Germinal center (tissue), 1 donor: Measurements from ENCODE around the gene HPSE2.

Experiments
- DNase-seq: peaks from one replicate; pipeline ENCODE4 v3.0.0; 2012; ENCODE audit warnings: mixed read lengths, low spot score

The HPSE2 gene

DNA sequence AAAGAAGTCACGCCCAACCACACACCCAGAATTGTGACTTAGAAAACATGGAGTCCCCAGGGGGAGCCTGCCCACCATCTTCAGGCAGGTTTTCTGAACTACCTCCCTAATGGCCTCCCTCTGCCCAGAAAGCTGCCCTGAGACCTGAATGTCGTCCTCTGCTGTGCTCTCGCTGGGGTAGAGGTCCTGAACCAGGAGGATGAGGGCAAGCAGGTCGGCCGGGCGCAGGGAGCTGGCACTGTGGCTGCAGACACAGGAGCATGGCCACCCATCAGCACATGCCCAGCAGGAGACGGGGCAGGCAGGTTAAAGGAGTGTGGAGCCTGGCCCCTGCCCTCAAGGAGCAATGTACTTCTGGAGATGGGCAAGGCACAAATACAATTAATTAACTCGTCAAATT lies 805.2 kb downstream of the HPSE2 start:
- DNase-seq = no peak

DNA sequence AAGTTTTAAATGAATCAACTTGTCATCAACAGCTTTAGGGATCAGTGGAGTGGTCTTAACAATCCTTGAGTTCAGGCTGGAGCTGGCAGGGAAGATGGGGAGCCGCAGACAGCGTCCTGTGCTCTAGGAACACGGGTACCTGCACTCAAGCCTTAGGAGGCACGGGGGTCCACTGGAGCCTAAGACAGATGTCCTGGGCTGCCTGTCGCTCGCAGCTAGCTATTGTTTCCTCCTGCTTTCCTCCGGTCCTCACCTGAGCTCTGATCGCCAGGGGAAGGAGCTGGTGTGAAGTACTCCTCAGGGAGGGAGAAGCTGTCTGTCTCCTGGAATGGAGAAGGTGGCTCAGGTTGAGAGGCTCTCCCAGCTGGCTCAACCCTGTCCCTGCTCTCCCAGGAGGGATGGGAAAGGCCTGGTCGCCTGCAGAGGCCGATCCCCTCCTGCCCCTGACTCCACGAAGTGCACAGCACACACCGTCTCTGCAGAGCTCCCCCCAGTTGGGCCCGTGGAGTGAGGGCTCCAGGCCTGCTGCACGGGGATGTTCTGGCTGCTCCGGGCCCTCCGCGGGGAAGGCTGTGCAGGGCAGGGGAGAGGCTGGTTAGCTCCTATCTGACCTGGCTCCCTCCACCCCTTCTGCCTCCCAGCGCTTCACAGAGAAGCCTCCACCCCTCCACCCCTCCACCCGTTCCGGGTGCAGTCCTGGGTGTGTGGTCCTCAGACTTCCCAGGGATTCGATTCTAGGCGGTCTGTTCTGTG lies 806.2 kb downstream of the HPSE2 start:
- DNase-seq = no peak

DNA sequence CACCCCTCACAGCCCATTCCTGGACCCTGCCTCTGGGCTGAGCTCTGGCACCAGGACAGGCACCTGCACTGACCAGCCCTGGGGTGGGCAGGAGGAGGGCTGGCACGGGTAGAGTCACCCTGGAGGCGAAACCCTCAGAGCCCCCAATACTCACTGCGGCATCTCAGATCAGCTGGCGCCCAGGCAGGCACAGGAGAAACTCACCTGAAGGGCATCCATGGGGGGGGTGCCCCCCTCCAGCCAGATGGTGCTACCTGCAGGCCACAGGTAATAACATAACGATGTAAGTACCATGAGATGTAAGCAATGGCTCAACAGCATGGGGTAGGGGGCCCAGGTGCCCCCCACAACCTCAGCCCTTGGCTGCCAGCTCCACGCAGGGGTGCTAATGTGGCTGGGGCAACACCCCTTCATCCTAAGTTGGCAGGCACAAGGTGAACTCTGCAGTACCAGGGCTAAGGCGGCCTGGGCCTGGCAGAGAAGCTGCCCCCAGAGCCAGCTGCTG lies 808.6 kb downstream of the HPSE2 start:
- no peak for DNase-seq

DNA sequence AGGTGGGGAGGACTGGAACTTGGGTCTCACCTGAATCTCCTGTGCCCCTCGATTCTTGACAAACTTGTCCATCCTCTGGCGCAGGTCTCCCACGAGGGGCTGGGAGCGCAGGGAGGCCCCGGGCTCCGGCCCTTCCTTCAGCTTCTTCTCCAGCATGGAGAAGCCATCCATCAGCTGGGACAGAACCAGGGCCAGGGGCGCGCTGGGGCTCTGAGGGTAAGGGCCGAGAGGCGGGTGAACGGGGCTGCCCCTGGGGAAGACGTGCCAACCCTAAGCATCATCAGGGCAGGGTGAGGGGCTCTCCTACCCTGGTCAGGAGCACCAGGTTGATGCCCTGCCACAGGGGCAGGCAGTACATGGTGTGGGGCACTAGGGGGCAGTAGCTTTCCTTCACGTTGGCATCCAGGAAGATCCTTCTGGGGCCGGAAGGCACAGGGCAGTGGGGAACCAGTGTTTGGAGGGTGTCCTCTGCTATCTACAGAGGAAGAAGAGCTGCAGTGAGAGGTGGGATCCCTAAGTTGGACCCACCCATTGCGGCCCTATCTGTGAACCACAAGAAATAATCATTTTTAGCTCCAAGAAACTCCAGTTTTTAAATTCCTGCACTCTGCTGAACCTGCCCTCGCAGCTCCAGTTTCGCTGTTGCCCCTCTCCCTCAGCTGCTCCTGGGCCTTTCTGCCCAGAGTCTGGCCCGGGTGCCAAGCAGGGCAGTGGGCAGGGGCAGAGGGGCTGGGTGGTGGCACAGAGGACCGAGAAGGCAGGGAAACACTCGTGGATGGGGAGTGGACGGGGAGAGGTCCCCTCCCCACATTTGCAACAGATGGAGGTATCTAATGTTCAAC lies 809.9 kb downstream of the HPSE2 start:
- DNase-seq = peak; percentile 59

DNA sequence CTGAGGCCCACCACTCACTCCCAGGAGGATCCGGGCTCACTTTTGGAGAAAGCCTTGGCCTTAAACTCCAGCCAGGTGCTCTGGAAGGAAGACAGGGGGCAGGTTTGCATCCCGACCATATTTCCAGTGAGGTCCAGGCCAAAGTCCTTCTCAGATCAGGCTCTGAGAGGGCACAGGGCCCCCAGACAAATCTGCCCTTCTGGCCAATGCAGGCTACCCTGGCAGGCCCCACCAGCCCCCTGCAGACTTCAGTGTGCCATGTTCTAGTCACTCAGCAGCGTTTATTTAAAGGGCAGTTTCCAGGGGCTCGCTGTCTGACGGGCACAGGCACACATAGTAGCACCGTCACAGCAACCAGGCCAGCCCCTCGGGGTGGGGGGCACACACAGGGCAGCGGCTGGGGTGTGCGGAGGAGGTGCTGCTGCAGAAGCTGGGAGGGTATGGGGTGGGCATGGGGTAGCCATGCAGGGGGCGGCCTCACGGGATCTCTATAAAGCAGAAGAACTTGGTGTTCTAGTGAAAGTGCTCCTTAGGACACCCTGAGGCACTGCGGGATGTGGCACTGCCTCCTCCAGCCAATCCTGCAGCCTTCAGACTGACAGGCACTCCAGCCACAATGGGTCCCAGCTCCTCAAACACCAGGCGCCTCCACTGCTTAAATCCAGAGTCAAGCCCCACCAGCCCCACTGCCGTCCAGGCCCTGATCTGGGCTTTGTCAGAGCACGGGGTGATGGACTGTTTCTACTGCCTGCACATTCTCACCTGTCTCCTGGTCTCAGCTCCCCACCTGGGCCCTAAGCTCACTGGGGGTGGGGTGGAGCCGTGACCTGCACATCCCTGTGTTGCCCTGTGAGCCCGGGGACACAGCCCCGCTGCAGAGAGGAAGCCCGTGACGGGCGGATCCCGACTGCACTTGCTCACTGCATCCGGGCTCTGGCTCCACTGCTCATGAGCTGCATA lies 811.1 kb downstream of the HPSE2 start:
- DNase-seq = no peak

DNA sequence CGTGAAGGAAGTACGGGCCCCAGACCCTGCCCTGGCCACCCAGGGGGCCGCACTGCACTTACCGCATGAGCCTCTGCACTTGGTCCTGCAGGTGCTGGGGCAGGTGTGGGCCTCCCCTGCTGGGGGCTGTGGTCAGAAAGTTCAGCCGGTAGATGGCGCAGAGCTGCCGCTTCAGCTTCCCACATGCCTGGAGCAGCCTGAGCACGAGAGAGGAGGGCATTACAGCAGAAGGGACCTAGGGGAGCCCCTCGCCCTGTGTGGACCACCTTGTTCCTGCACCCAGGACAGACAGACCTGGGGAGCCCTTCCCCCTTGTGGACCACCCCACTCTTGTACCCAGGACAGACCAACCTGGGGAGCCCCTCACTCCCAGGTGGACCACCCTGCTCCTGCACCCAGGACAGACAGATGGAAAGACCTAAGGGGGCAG lies 811.9 kb downstream of the HPSE2 start:
- no peak for DNase-seq

DNA sequence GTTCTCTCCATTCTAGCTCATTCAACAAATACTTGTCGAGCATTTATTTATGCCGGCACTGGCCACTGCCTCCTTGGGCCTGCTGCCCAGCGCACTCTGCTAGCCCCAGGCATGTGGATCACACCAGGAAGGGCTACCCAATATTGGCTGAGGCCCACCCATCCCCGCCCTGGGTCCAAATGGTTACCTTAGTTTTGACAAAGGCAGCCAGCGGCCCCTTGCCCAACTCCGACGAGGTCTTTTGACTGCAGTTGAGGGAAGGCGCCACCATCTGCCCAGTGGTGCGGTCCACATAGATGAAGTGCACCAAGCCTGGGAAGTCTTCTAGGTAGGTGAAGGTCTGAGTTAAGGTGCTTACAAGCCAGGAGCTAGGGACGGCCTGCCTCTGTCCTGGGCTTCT lies 813.5 kb downstream of the HPSE2 start:
- no peak for DNase-seq

DNA sequence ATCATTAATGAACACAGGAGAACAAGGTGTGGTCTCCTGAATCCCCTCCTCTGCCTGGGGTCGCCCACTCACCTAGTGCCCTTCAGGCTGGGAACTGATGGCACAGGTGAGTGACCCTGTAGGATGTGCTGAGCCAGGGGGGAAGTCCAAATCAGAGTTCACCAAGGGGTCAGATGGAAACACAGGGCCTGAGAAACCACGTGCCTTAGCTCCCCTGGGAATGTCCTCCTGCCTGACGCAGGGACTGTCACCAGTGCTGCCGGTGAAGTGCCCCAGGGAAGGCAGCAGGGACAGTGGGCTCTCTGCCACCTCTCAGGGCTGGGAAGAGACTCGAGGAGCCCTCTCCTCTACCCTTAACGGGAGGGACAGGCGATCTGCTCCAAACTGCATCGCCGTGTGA lies 814.9 kb downstream of the HPSE2 start:
- DNase-seq = no peak

DNA sequence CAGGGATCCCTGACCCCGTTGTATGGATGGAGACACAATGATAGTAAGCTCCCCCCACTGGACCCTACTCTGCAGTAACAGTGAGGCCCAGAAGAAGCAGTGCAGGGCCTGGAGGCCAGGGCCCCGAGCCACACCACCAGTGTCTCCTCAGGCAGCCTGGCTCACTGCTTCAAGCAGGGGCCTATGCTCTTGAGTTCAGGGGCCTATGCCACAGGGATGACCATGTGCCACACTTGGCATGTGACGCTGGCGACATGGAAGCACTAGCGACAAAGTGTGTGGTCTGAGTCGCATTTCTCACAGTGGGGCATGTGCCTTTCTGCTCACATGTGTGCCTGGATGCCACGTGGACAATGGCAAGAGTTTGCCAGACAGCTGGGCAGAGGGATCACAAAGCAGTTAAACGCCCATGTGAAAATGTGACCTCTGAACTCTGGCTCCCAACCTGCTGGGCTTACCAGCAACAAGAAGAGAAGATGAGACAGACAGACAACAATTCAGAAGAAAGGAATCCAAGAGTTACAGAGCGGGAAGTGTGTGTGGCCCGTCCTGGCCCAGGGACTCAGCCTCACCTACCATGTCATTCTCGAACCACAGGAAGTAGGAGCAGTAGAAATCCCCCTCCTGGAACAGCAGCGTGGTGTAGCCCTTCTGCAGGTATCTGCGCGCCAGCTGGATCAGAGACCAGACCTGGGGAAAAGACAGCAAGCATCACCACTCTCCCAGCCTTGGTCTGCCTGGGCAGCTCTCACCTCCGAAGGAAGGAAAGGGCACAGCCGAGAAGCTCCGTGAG lies 816.0 kb downstream of the HPSE2 start:
- no peak for DNase-seq

DNA sequence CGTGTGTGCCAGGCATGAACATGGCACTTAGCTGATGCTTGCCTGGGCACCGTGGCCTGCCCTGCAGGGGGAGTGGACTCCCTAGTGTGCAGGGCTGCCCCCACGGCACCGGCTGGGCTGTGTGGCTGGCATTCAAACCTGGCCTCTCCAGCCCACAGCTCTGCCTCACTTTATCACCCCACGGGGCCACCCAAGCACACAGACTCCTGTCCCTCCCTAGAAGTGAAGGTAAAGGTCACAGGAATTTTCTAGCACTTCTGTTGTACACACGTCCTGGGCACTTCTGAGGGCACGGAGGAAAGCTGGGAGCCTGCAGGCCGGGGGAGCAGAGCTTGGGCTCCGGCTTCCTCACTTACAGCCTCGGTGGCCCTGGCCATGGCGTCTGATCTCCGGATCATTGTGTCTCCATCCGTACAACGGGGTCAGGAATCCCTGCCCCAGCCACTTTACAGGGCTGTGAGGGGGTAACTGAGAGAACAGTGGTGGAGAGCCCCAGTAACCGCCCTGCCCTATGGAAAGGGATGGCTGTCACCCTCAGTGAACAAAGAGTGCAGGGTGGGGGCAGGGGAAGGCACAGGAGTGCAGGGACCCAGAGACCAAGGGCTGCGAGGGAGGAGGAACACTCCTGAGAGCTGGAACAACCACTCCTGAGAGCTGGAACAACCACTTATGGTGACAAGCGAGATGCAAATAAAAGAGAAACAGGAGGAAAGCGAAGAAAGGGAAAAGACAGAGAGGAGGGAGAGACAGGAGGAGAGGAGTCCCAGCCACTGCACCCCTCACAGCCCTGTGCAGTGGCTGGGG lies 816.8 kb downstream of the HPSE2 start:
- DNase-seq = no peak

DNA sequence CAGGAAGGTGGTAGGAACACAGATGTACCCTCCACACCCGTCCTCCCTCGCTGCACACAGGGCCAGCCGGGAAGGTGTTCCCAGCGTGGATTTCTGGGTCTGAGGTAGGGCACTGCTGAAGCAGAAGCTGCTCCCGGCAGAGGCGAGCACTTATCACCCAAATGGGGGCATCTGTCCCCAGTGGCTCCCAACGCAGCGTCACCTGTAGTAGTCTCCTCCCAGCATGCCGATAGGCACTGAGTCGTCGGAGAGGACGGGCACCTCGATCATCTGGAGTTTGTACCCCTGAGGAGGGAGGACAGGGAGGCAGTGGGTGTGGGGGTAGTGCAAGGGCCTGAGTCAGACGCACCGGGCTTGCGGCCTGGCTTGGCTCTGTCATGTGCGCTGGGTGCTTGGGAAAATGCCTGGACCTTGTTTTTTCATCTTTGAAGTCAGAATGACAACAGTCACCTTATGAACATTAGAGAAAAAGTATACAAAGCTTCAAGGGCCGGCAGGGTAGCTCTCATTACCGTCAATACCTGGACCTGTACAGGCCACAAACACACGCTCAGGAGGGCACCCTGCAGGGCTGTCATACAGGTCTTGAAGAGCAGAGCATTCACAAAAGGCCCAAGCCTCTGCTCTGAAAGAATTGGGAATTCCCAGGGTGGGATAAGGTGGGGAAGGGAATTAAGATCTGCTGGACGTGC lies 817.5 kb downstream of the HPSE2 start:
- no peak for DNase-seq

DNA sequence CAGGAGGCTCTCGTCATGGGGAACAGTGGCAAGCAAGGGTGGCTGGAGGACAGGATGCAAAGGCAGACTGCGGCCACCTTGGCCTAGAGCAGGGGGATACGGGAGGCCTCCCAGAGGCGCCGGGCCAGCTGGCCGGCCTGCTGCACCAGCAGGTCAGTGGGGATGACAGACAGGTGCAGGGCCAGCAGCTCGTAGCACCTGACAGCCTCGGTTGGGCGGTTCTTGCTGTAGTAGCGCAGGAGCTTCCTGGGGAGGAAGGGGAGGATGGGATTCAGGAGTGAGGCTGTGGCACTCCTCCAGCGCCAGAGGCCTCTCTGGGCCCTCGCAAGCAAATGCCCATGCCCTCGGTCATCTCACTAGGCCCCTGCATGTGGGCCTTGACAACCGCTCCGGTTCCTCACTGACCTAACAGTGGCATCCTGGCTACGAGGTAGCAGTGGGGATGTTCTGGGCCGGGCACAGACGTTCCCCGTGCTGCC lies 818.1 kb downstream of the HPSE2 start:
- DNase-seq = no peak

DNA sequence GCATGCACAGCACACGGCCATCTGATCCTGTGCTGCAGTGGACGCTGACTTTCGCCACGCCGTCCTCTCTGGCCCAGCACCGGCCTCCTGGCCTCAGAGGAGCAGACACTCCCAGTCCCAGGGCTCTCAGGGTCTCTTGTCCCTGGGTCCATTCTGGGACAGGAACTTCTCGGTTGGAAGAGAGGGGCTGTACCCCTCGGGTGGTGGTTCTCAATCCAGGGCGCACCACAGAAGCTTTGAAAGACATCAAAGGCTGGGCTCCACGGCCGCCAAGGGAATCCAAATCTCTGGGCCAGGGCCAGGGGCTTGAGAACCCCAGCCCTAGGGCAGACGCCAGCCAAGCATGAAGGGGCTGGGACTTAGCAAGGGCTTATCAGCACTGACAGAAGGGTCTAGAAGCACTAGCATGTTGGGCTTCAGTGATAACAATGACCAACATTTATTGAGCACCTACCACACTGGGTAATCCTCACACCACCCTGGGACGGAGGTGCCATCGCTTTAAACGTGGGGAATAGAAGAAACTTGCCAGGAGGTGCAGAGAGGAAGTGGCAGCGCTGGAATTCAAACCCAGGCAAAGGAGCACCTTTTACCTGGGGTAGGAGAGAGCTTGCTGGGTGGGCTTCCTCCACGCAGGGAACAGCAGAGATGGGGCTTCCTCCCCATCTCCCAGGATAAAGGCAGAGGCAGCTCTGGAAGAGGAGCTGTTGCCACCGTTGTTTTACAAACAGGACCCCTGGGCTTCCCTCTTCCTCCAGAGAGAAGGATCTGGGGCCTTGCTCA lies 818.9 kb downstream of the HPSE2 start:
- DNase-seq = no peak

DNA sequence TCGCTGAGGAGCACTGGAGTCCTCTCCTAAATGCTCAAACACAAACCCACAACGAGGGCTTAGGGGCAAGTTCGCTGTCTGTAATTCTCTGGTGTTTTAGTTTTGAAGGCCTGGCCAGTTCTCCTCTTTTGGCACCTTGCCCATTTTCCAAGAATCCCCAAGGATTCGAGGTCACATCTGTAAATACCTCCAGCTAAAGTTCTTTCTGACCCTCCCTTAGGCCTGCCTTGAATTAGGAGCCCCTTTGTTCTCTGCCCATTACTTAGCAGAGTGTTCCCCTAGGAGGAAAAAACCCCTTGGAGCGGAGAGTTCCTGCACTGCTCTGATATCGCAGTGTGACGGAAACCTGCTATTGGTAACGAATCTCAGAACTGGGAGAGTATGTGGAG lies 819.9 kb downstream of the HPSE2 start:
- no peak for DNase-seq

DNA sequence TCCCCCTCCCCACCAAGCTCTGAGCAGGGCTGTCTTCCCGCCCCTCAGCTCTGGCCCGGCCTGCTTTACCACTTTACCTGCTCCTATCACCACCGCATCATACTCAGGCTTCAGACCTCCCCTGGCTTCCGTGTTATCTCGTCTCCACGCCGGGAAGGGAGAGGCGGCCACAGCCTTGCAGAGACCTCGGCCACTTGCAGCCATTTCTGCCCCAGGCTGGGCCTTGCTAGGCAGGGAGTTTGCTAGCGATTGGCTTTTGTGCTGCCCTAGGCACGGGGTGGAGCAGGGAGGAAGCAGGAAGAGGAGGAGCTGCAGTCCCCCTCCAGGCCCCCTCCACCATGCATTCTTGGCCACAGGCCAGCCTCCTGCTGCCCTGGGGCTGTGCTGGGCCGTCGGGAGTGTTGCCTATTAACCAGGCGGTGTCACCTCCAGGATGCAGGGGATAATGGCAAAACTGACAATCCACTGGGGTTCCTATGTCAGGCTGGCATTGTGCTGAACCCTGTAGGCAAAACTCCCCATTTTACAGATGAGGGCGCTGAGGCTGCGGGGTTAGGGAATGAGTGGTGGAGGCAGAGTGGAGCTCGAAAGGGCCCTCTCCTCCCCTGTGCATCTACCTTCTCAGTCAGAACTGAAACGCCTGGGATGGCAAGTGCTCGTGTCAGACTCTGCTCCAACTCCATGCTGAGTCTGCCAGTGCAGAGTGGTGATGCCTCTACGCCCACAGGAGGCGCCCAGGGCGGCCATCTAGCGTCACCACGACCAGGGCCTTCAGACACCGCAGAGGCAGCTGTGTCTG lies 820.5 kb downstream of the HPSE2 start, which contains the start of gene PYROXD2:
Gene PYROXD2 (minus strand): TSS at position 251 of the 799 bp plus-strand sequence. CDS start 47 bp downstream, at position 204.
- DNase-seq = peak; percentile 28

DNA sequence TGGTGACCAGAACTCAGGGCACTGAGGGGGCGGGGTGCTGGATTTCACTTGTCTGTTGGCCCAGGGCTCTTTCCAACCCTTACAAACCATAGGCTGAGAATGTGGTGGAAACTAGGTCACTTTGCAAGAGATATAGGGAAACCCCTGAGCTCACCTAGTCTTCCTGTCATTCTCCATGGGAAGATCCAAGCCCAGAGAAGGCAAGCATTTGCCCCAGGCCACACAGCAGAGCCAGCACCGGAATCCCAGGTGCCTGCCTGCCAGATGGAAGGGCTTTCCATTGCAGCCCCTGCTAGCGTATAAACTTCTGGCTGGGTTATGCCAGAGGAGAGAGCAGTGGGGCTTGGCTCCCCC lies 821.1 kb downstream of the HPSE2 start:
- no peak for DNase-seq

DNA sequence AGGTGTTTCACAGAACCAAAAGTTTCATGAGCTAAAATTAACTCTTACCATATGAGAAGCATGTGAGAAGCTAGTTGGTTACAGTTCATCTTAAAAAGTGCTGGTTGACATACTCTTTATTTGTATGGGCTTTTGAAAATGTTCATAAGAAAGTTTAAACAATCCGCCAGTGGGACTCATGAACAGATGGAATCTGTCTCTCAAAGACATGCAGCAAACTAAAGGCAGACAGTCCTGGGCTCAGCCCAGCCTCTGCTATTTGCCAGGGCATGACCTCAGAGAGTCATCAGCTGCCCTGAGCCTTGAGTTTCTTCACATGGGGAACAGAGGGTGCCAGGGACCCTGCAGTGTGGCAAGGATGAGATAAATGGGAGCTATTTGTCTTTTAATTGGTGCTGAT lies 823.9 kb downstream of the HPSE2 start:
- DNase-seq = no peak

DNA sequence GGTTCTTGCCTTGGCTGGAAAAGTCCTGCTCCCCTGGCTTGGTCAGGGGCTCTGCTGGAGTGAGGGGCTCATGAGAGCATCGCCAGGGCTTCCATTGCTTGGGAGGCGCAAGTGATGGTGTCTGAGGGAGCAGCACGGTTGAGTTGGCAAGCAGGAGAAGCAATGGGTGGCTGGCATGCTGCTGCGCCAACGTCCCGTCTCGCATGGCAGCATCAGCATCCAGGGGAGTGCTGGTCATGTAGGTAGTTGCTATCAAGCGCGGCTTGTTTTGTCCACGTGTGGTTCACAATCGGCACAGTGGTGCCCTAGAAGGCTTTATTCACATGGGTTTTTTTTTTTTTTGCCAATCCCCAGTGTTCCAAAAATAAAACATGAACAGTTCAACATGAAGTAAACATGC lies 824.5 kb downstream of the HPSE2 start:
- DNase-seq = no peak
